HEK293T (cell line): ENCODE data around the gene HSD3B1.

Source experiments
- BHLHE40 ChIP-seq: fragments of 450-650 bp; IDR thresholded peaks from 2 replicates; pipeline ENCODE4 v1.6.1; 2016; ENCODE audit warnings: mild to moderate bottlenecking, moderate library complexity, borderline replicate concordance
- CTBP1 ChIP-seq: fragments of 450-650 bp; IDR thresholded peaks from 2 replicates; pipeline ENCODE4 v1.6.1; 2016; ENCODE audit warnings: borderline replicate concordance
- ELF4 ChIP-seq: fragments of 450-650 bp; IDR thresholded peaks from 2 replicates; pipeline ENCODE4 v1.6.1; 2017; ENCODE audit warnings: antibody characterized with exemption
- FOXM1 ChIP-seq: fragments of 450-650 bp; IDR thresholded peaks from 2 replicates; pipeline ENCODE4 v1.6.1; 2017; ENCODE audit warnings: mild to moderate bottlenecking, borderline replicate concordance
- L3MBTL2 ChIP-seq: fragments of 450-650 bp; conservative IDR thresholded peaks from 2 replicates; pipeline ENCODE4 v1.6.1; 2016; ENCODE audit warnings: mild to moderate bottlenecking
- SP1 ChIP-seq: fragments of 450-650 bp; IDR thresholded peaks from 2 replicates; pipeline ENCODE4 v1.6.1; 2017
- SUZ12 ChIP-seq: fragments of 450-650 bp; IDR thresholded peaks from 2 replicates; pipeline ENCODE4 v1.6.1; 2016; ENCODE audit warnings: mild to moderate bottlenecking
- TARDBP ChIP-seq: fragments of 450-650 bp; IDR thresholded peaks from 2 replicates; pipeline ENCODE4 v1.6.1; 2016
- ZNF384 ChIP-seq: fragments of 450-650 bp; IDR thresholded peaks from 2 replicates; pipeline ENCODE4 v1.6.1; 2016
- TF ChIP-seq, protein P1 (sequence below): fragments of 450-650 bp; IDR thresholded peaks from 2 replicates; pipeline ENCODE4 v1.6.1; 2016

DNA sequence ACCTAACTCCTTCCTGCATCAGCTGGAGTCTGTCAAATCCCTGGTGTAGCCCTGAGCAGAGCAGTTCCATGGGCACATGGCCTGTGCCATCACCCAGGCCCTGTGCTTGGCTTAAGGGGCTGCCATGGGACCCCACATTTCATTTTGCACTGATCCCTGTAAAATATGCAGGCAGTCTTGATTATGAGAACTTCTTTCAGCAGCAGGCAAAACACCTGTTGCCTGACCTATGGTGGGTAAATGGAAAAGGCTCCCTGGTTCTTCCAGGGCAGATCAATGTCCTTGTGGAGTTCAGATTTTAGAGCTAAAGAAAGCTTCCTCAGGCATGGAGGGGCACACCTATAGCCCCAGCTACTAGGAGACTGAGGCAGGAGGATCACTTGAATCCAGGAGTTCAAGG is 44.2 kb downstream of the HSD3B1 start:
- TF ChIP-seq, protein P1, sequence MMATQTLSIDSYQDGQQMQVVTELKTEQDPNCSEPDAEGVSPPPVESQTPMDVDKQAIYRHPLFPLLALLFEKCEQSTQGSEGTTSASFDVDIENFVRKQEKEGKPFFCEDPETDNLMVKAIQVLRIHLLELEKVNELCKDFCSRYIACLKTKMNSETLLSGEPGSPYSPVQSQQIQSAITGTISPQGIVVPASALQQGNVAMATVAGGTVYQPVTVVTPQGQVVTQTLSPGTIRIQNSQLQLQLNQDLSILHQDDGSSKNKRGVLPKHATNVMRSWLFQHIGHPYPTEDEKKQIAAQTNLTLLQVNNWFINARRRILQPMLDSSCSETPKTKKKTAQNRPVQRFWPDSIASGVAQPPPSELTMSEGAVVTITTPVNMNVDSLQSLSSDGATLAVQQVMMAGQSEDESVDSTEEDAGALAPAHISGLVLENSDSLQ: no peak
- TF ChIP-seq SP1: no peak
- TF ChIP-seq ZNF384: no peak
- TF ChIP-seq L3MBTL2: no peak
- TF ChIP-seq TARDBP: no peak
- no peak for TF ChIP-seq ELF4
- TF ChIP-seq BHLHE40: no peak
- no peak for TF ChIP-seq SUZ12
- no peak for TF ChIP-seq FOXM1
- TF ChIP-seq CTBP1: no peak
